Astrocyte (in vitro differentiated cells and primary cell): Measurements from ENCODE around the gene MYH10. TPM values are rescaled to one million over a fixed set of nuclear protein-coding genes. Genes with fewer than 3 reads are reported as not detected.

Experiments
- DNase-seq: peaks from one replicate; pipeline ENCODE4 v3.0.0-alpha.2; 2010; ENCODE audit warnings: low read depth
- FAIRE-seq: peaks from 2 replicates; lab custom pipeline; 2011; peaks lifted over from hg19 to GRCh38; lab: Jason Lieb, UNC
- H2AFZ ChIP-seq: 2 replicates; pipeline ENCODE4 v1.6.0; 2012; ENCODE audit warnings: low read depth, low read length, inconsistent platforms
- H3K27ac ChIP-seq: 2 replicates; pipeline ENCODE4 v1.5.1; 2011; ENCODE audit warnings: low read depth, low read length, inconsistent platforms
- H3K27me3 ChIP-seq: 2 replicates; pipeline ENCODE4 v1.6.0; 2011; ENCODE audit warnings: low read length, inconsistent platforms; ENCODE audit not compliant: insufficient read depth
- H3K36me3 ChIP-seq: 2 replicates; pipeline ENCODE4 v1.5.1; 2011; ENCODE audit warnings: low read length, inconsistent platforms; ENCODE audit not compliant: insufficient read depth
- H3K4me1 ChIP-seq: 2 replicates; pipeline ENCODE4 v1.5.1; 2011; ENCODE audit warnings: low read length, inconsistent platforms; ENCODE audit not compliant: insufficient read depth
- H3K4me2 ChIP-seq: 2 replicates; pipeline ENCODE4 v1.6.0; 2012; ENCODE audit warnings: low read length, inconsistent platforms
- H3K4me3 ChIP-seq: 2 replicates; pipeline ENCODE4 v1.5.1; 2011; ENCODE audit warnings: low read depth, mild to moderate bottlenecking, low read length, inconsistent platforms; ENCODE audit not compliant: insufficient read depth
- H3K79me2 ChIP-seq: 2 replicates; pipeline ENCODE4 v1.6.0; 2012; ENCODE audit warnings: mild to moderate bottlenecking, low read length, inconsistent platforms; ENCODE audit not compliant: insufficient read depth
- H3K9ac ChIP-seq: 2 replicates; pipeline ENCODE4 v1.6.0; 2012; ENCODE audit warnings: mild to moderate bottlenecking, low read length, inconsistent platforms
- H3K9me3 ChIP-seq: 2 replicates; pipeline ENCODE4 v1.5.1; 2012; ENCODE audit warnings: low read depth, mild to moderate bottlenecking, low read length, inconsistent platforms; ENCODE audit not compliant: insufficient read depth
- H4K20me1 ChIP-seq: 2 replicates; pipeline ENCODE4 v1.6.0; 2012; ENCODE audit warnings: low read length, inconsistent platforms; ENCODE audit not compliant: insufficient read depth
- H3K27ac Mint-ChIP-seq: one replicate; pipeline ENCODE4 v1.8.0; 2021; ENCODE audit warnings: mild to moderate bottlenecking, mixed read lengths; ENCODE audit not compliant: unreplicated experiment
- H3K27me3 Mint-ChIP-seq: one replicate; pipeline ENCODE4 v1.8.0; 2021; ENCODE audit warnings: low read depth, mixed read lengths; ENCODE audit not compliant: unreplicated experiment
- H3K36me3 Mint-ChIP-seq: one replicate; pipeline ENCODE4 v1.8.0; 2021; ENCODE audit warnings: low read depth, mixed read lengths; ENCODE audit not compliant: unreplicated experiment
- H3K4me1 Mint-ChIP-seq: one replicate; pipeline ENCODE4 v1.8.0; 2021; ENCODE audit warnings: low read depth, mixed read lengths; ENCODE audit not compliant: unreplicated experiment
- H3K4me3 Mint-ChIP-seq: one replicate; pipeline ENCODE4 v1.8.0; 2021; ENCODE audit warnings: mild to moderate bottlenecking, moderate library complexity, mixed read lengths; ENCODE audit not compliant: unreplicated experiment
- H3K9me3 Mint-ChIP-seq: one replicate; pipeline ENCODE4 v1.8.0; 2021; ENCODE audit warnings: mild to moderate bottlenecking, mixed read lengths; ENCODE audit not compliant: unreplicated experiment
- CTCF ChIP-seq: IDR thresholded peaks from 2 replicates; pipeline ENCODE4 v1.5.1; 2011; ENCODE audit warnings: low read depth, mild to moderate bottlenecking, inconsistent platforms, low read length, moderate library complexity; ENCODE audit not compliant: insufficient read depth
- EZH2 ChIP-seq: IDR thresholded peaks from 2 replicates; pipeline ENCODE4 v1.6.1; 2012; ENCODE audit warnings: mild to moderate bottlenecking, low read length, inconsistent platforms; ENCODE audit not compliant: insufficient read depth
- total RNA-seq: library from RNA; stranded (reverse); gene quantifications from 2 replicates; pipeline ENCODE4 v1.2.1, GENCODE V29; 2021

The MYH10 gene
- total RNA-seq, 1 donor from 2014 or later = 150 TPM

GRCh38 chr17:8468127-8468526 is 162.4 kb downstream of the MYH10 start:
- Histone ChIP-seq H3K9me3 (no peaks in the 10 kb centered on the region), H3K9ac (no peak overlapping the region), H4K20me1 (peaks cover 100% of the 10 kb centered on the region), H3K4me3 (no peak overlapping the region), H2AFZ (no peak overlapping the region), H3K36me3 (peaks cover 47% of the 10 kb centered on the region), H3K27ac (no peak overlapping the region), H3K4me2 (no peak overlapping the region), H3K27me3 (no peaks in the 10 kb centered on the region), H3K4me1 (peaks cover 9% of the 10 kb centered on the region), H3K79me2 (peaks cover 69% of the 10 kb centered on the region)
- DNase-seq (no peak), FAIRE-seq (no peak)
- TF ChIP-seq CTCF (no peak), EZH2 (no peak)
- Mint-ChIP-seq H3K36me3 (peaks cover 23% of the 10 kb centered on the region), H3K4me1 (peaks cover 14% of the 10 kb centered on the region), H3K9me3 (no peaks in the 10 kb centered on the region), H3K27me3 (no peaks in the 10 kb centered on the region), H3K27ac (no peak overlapping the region), H3K4me3 (no peak overlapping the region)

GRCh38 chr17:8467527-8467926 is 163.0 kb downstream of the MYH10 start:
- Histone ChIP-seq H3K4me3 (no peak overlapping the region), H3K9me3 (no peaks in the 10 kb centered on the region), H3K4me1 (peaks cover 9% of the 10 kb centered on the region), H2AFZ (no peak overlapping the region), H3K27ac (no peak overlapping the region), H3K27me3 (no peaks in the 10 kb centered on the region), H3K36me3 (peaks cover 53% of the 10 kb centered on the region), H3K4me2 (no peak overlapping the region), H4K20me1 (peaks cover 100% of the 10 kb centered on the region), H3K9ac (no peak overlapping the region), H3K79me2 (peaks cover 75% of the 10 kb centered on the region)
- Mint-ChIP-seq H3K27me3 (no peaks in the 10 kb centered on the region), H3K4me1 (peaks cover 18% of the 10 kb centered on the region), H3K36me3 (peaks cover 24% of the 10 kb centered on the region), H3K4me3 (no peak overlapping the region), H3K9me3 (no peaks in the 10 kb centered on the region), H3K27ac (no peak overlapping the region)
- DNase-seq (no peak), FAIRE-seq (no peak)
- no peak for TF ChIP-seq CTCF
- no peak for TF ChIP-seq EZH2

- Histone ChIP-seq H3K9me3 (no peaks in the 10 kb centered on the region), H3K36me3 (peaks cover 58% of the 10 kb centered on the region), H3K79me2 (peaks cover 82% of the 10 kb centered on the region), H3K4me1 (peaks cover 9% of the 10 kb centered on the region), H4K20me1 (peaks cover 100% of the 10 kb centered on the region), H3K4me3 (no peak overlapping the region), H3K27ac (no peak overlapping the region), H3K9ac (no peak overlapping the region), H2AFZ (no peak overlapping the region), H3K4me2 (no peak overlapping the region), H3K27me3 (no peaks in the 10 kb centered on the region)
- Mint-ChIP-seq H3K4me1 (peaks cover 18% of the 10 kb centered on the region), H3K9me3 (no peaks in the 10 kb centered on the region), H3K27me3 (no peaks in the 10 kb centered on the region), H3K4me3 (no peak overlapping the region), H3K36me3 (peaks cover 26% of the 10 kb centered on the region), H3K27ac (no peak overlapping the region)
- TF ChIP-seq CTCF = no peak
- no peak for TF ChIP-seq EZH2
- DNase-seq (no peak), FAIRE-seq (no peak)
Measured at GRCh38 chr17:8466873-8467272, 163.7 kb downstream of the MYH10 start.
